ENCODE measurements around the gene DMPK. TPM values are rescaled to one million over a fixed set of nuclear protein-coding genes. Genes with fewer than 3 reads are reported as not detected.
A peak's percentile ranks its signal among the peaks of the same experiment; 100 is the strongest.

Gene DMPK
- polyA plus RNA-seq, 1 donor from 2014 or later = 34.3 TPM

DNA sequence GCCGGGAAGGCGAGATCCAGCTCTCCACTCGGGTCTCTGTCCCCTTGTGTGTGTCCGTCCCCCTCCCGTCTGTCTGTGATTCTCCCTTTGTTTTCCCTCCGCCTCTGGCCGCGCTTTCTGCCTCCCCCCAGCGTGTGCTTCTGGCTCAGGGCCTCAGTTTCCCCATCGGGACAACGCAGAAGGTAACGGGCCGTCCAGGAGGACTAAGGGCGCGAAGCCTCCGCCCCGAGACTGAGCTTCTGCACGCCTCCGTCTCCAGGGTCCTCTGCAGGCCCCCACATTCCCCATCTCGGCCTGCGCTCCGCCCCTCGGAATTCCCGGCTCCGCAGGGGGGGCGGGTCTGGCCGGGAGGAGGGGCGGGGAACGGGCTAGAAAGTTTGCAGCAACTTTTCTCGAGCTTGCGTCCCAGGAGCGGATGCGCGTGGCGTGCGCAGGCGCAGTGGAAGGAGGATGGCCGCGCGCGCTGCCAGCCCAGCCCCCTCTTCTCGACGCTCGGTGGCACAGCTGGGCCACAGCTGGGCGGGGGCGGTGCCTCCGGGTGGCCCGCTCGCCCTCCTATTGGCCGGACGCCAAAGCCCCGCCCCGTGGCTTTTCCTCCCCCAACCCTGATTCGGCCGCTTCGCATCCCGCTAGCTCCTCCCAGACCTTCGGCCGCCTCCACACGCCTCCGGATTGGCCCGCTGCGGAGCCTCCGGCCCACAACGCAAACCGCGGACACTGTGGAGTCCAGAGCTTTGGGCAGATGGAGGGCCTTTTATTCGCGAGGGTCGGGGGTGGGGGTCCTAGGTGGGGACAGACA lies 13.1 kb downstream of the DMPK start, which contains the start of gene SIX5:
SIX5 (minus strand) TSS at position 269 of the 799 bp plus-strand sequence. CDS start 408 bp downstream, outside the sequence.
- Histone ChIP-seq H4K20me1 (ENCODE audit: insufficient read depth) (no peaks in the 10 kb centered on the region), H3K27me3 (ENCODE audit: insufficient read depth, low read depth, low read length) (peaks cover 22% of the 10 kb centered on the region), H3K79me2 (replicated peaks; ENCODE audit: insufficient read depth, low read length) (no peaks in the 10 kb centered on the region), H3F3A (ENCODE audit: insufficient read depth, low read length, poor library complexity, severe bottlenecking) (no peaks in the 10 kb centered on the region), H3K9ac (ENCODE audit: low read length) (peak within 1 kb of the TSS; percentile 66), H3K9me3 (ENCODE audit: low read length) (no peaks in the 10 kb centered on the region), H3K4me3 (ENCODE audit: low read length) (peak within 1 kb of the TSS; percentile 68), H3K9me2 (ENCODE audit: insufficient read depth, low read length) (no peaks in the 10 kb centered on the region), H3K27ac (ENCODE audit: low read length) (peak within 1 kb of the TSS; percentile 73), H3K4me2 (ENCODE audit: low read length) (peak within 1 kb of the TSS; percentile 82), H3K36me3 (ENCODE audit: insufficient read depth, low read length) (no peaks in the 10 kb centered on the region), H2AFZ (ENCODE audit: low read depth, low read length) (no peak within 1 kb of the TSS)
- TF ChIP-seq MXI1 (conservative IDR thresholded peaks at IDR 0.05; ENCODE audit: poor library complexity, severe bottlenecking) = no peak
- TF ChIP-seq EP300 (conservative IDR thresholded peaks at IDR 0.05; ENCODE audit: poor library complexity, severe bottlenecking) = peak; percentile 30

DNA sequence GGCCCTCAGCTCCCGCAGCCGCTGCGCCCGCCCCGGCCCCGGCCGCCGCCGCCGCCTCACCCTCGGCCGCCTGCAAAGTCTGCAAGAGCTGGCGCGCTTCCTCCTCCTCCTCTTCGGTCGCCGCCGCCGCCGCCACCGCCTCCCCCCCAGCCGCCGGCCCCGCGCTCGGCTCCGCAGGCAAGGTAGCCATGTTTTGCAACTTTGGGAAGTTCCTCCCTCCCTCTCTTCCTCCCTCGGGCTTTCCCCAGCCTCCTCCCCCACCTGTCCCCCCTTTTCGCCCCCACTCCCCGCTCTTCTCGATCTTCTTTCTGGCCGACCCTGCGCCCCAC lies 13.7 kb downstream of the DMPK start:
- Histone ChIP-seq H2AFZ (ENCODE audit: low read depth, low read length) (no peak overlapping the region), H3K27ac (ENCODE audit: low read length) (no peak overlapping the region), H3F3A (ENCODE audit: insufficient read depth, low read length, poor library complexity, severe bottlenecking) (no peaks in the 10 kb centered on the region), H3K9me3 (ENCODE audit: low read length) (no peaks in the 10 kb centered on the region), H3K9ac (ENCODE audit: low read length) (no peak overlapping the region), H3K4me3 (ENCODE audit: low read length) (peak overlapping the region; percentile 68), H3K4me2 (ENCODE audit: low read length) (peak overlapping the region; percentile 82), H3K9me2 (ENCODE audit: insufficient read depth, low read length) (no peaks in the 10 kb centered on the region), H3K79me2 (replicated peaks; ENCODE audit: insufficient read depth, low read length) (no peaks in the 10 kb centered on the region), H3K36me3 (ENCODE audit: insufficient read depth, low read length) (no peaks in the 10 kb centered on the region), H3K27me3 (ENCODE audit: insufficient read depth, low read depth, low read length) (peaks cover 22% of the 10 kb centered on the region), H4K20me1 (ENCODE audit: insufficient read depth) (no peaks in the 10 kb centered on the region)
- TF ChIP-seq EZH2 (IDR thresholded peaks at IDR 0.05; ENCODE audit: borderline replicate concordance, insufficient read depth, low read length, poor library complexity, severe bottlenecking) (no peak), TAF1 (IDR thresholded peaks at IDR 0.05; ENCODE audit: low read depth) (no peak), EP300 (conservative IDR thresholded peaks at IDR 0.05; ENCODE audit: poor library complexity, severe bottlenecking) (no peak), RAD21 (conservative IDR thresholded peaks at IDR 0.05) (no peak), SMC3 (conservative IDR thresholded peaks at IDR 0.05; ENCODE audit: poor library complexity) (no peak), POLR2AphosphoS5 (IDR thresholded peaks at IDR 0.05) (no peak), MXI1 (conservative IDR thresholded peaks at IDR 0.05; ENCODE audit: poor library complexity, severe bottlenecking) (no peak)
- TF ChIP-seq, protein P1, sequence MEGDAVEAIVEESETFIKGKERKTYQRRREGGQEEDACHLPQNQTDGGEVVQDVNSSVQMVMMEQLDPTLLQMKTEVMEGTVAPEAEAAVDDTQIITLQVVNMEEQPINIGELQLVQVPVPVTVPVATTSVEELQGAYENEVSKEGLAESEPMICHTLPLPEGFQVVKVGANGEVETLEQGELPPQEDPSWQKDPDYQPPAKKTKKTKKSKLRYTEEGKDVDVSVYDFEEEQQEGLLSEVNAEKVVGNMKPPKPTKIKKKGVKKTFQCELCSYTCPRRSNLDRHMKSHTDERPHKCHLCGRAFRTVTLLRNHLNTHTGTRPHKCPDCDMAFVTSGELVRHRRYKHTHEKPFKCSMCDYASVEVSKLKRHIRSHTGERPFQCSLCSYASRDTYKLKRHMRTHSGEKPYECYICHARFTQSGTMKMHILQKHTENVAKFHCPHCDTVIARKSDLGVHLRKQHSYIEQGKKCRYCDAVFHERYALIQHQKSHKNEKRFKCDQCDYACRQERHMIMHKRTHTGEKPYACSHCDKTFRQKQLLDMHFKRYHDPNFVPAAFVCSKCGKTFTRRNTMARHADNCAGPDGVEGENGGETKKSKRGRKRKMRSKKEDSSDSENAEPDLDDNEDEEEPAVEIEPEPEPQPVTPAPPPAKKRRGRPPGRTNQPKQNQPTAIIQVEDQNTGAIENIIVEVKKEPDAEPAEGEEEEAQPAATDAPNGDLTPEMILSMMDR (IDR thresholded peaks at IDR 0.05; ENCODE audit: poor library complexity, severe bottlenecking) = no peak
- TF ChIP-seq, protein P2, sequence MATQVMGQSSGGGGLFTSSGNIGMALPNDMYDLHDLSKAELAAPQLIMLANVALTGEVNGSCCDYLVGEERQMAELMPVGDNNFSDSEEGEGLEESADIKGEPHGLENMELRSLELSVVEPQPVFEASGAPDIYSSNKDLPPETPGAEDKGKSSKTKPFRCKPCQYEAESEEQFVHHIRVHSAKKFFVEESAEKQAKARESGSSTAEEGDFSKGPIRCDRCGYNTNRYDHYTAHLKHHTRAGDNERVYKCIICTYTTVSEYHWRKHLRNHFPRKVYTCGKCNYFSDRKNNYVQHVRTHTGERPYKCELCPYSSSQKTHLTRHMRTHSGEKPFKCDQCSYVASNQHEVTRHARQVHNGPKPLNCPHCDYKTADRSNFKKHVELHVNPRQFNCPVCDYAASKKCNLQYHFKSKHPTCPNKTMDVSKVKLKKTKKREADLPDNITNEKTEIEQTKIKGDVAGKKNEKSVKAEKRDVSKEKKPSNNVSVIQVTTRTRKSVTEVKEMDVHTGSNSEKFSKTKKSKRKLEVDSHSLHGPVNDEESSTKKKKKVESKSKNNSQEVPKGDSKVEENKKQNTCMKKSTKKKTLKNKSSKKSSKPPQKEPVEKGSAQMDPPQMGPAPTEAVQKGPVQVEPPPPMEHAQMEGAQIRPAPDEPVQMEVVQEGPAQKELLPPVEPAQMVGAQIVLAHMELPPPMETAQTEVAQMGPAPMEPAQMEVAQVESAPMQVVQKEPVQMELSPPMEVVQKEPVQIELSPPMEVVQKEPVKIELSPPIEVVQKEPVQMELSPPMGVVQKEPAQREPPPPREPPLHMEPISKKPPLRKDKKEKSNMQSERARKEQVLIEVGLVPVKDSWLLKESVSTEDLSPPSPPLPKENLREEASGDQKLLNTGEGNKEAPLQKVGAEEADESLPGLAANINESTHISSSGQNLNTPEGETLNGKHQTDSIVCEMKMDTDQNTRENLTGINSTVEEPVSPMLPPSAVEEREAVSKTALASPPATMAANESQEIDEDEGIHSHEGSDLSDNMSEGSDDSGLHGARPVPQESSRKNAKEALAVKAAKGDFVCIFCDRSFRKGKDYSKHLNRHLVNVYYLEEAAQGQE (IDR thresholded peaks at IDR 0.05; ENCODE audit: borderline replicate concordance) = no peak

All from neural cell (in vitro differentiated cells).